Endothelial cell of umbilical vein (primary cell): ENCODE data around the gene WDR18.

Experiments used
- CTCF ChIP-seq, 2 donors: IDR thresholded peaks; 1 replicate in 1 of 2; 2 replicates in 1 of 2; pipeline ENCODE4 v1.5.1; 2011; ENCODE audit warnings: low read length in 2 of 2, mild to moderate bottlenecking in 2 of 2, moderate library complexity in 2 of 2, control low read depth in 1 of 2, inconsistent platforms in 1 of 2, low read depth in 1 of 2; ENCODE audit not compliant: insufficient read depth in 1 of 2; ENCODE audit errors: extremely low read depth in 1 of 2
- EZH2 ChIP-seq: IDR thresholded peaks from 2 replicates; pipeline ENCODE4 v1.6.1; 2012; ENCODE audit warnings: borderline replicate concordance, low read depth, mild to moderate bottlenecking, moderate library complexity, low read length, inconsistent platforms; ENCODE audit not compliant: severe bottlenecking
- FOS ChIP-seq: IDR thresholded peaks from 2 replicates; pipeline ENCODE4 v1.6.1; 2011; ENCODE audit warnings: mild to moderate bottlenecking, low read length, moderate library complexity, borderline replicate concordance; ENCODE audit not compliant: insufficient read depth
- GATA2 ChIP-seq: IDR thresholded peaks from 2 replicates; pipeline ENCODE4 v1.7.0; 2011; ENCODE audit warnings: low read depth, mild to moderate bottlenecking, moderate library complexity, mixed read lengths, low read length; ENCODE audit not compliant: insufficient read length, insufficient read depth
- MAX ChIP-seq: IDR thresholded peaks from 2 replicates; pipeline ENCODE4 v1.6.1; 2011; ENCODE audit not compliant: insufficient read depth, insufficient read length
- POLR2A ChIP-seq: IDR thresholded peaks from 2 replicates; pipeline ENCODE4 v1.6.1; 2012; ENCODE audit warnings: low read depth, mild to moderate bottlenecking, control low read depth, low read length
- POLR2AphosphoS5 ChIP-seq: IDR thresholded peaks from 2 replicates; pipeline ENCODE4 v1.6.1; 2012; ENCODE audit warnings: low read depth, mild to moderate bottlenecking, control low read depth, low read length, moderate library complexity; ENCODE audit not compliant: insufficient read depth

- TF ChIP-seq CTCF (IDR thresholded peaks at IDR 0.05; ENCODE audit: extremely low read depth in 1 of 2, insufficient read depth in 1 of 2, low read depth in 1 of 2, low read length in 2 of 2) (no peak), POLR2AphosphoS5 (no peak), EZH2 (no peak), POLR2A (no peak), GATA2 (no peak), FOS (no peak), MAX (no peak)
Observed at GRCh38 chr19:953445-954271, 30.5 kb upstream of the WDR18 start.
